SIG-M5 (cell line): ENCODE results near the gene ZNF516.
"Not testable (repeated sequence)": the region's sequence is repeated elsewhere in the genome, so short reads cannot be mapped to it uniquely, and the experiment has no call there.

Experiments
- DNase-seq: peaks from one replicate; lab custom pipeline; 2025; lab: John Stamatoyannopoulos, UW

The ZNF516 gene

GRCh38 chr18:76495006-76495370 is at the start of gene ZNF516:
Gene ZNF516 (minus strand): TSS chr18:76495242. CDS start chr18:76443054, 52,188 bp downstream.
- no peak for DNase-seq

GRCh38 chr18:76538846-76539245 is 43.8 kb upstream of the ZNF516 start:
- no peak for DNase-seq

GRCh38 chr18:76537621-76538020 is 42.6 kb upstream of the ZNF516 start:
- no peak for DNase-seq

- DNase-seq, result not testable (repeated sequence)
Measured at GRCh38 chr18:76536593-76536992, 41.6 kb upstream of the ZNF516 start.

- no peak for DNase-seq
Measured at GRCh38 chr18:76532875-76533274, 37.8 kb upstream of the ZNF516 start.

- no peak for DNase-seq
Measured at GRCh38 chr18:76530846-76531245, 35.8 kb upstream of the ZNF516 start.

- no peak for DNase-seq
Measured at GRCh38 chr18:76530391-76530790, 35.3 kb upstream of the ZNF516 start.

GRCh38 chr18:76529433-76529811 is 34.4 kb upstream of the ZNF516 start:
- no peak for DNase-seq

- DNase-seq, result no peak
Measured at GRCh38 chr18:76528477-76529432, 33.7 kb upstream of the ZNF516 start.

GRCh38 chr18:76525911-76526310 is 30.9 kb upstream of the ZNF516 start:
- DNase-seq, result no peak

- DNase-seq, result no peak
Measured at GRCh38 chr18:76524900-76525698, 30.1 kb upstream of the ZNF516 start.

GRCh38 chr18:76524477-76524876 is 29.4 kb upstream of the ZNF516 start:
- DNase-seq, result no peak

GRCh38 chr18:76522551-76522950 is 27.5 kb upstream of the ZNF516 start:
- DNase-seq, result no peak

- no peak for DNase-seq
Measured at GRCh38 chr18:76522122-76522503, 27.1 kb upstream of the ZNF516 start.

GRCh38 chr18:76521417-76522121 is 26.5 kb upstream of the ZNF516 start:
- no peak for DNase-seq

- no peak for DNase-seq
Measured at GRCh38 chr18:76518860-76519538, 24.0 kb upstream of the ZNF516 start.

GRCh38 chr18:76518123-76518859 is 23.2 kb upstream of the ZNF516 start:
- DNase-seq, result no peak

- DNase-seq, result no peak
Measured at GRCh38 chr18:76515576-76515975, 20.5 kb upstream of the ZNF516 start.

- DNase-seq, result no peak
Measured at GRCh38 chr18:76514573-76514972, 19.5 kb upstream of the ZNF516 start.

GRCh38 chr18:76507830-76508385 is 12.9 kb upstream of the ZNF516 start:
- DNase-seq, result no peak
